GM12892 (cell line): ENCODE results near the gene CINP.

Source experiments
- POLR2A ChIP-seq: IDR thresholded peaks from 2 replicates; pipeline ENCODE4 v1.6.1; 2011; ENCODE audit warnings: low read depth, low read length, control low read depth
- POLR2AphosphoS5 ChIP-seq: IDR thresholded peaks from 2 replicates; pipeline ENCODE4 v1.6.1; 2011; ENCODE audit warnings: low read depth, low read length, control low read depth
- TAF1 ChIP-seq: IDR thresholded peaks from 2 replicates; pipeline ENCODE4 v1.6.1; 2011; ENCODE audit warnings: low read depth, mild to moderate bottlenecking, control low read depth, low read length, borderline replicate concordance

GRCh38 chr14:102351023-102351422 is 11.7 kb downstream of the CINP start:
- TF ChIP-seq TAF1, result no peak
- no peak for TF ChIP-seq POLR2AphosphoS5
- TF ChIP-seq POLR2A, result no peak
